HepG2 (cell line): ENCODE data around the gene SLC19A1. TPM values are rescaled to one million over a fixed set of nuclear protein-coding genes. Genes with fewer than 3 reads are reported as not detected.
A peak's percentile ranks its signal among the peaks of the same experiment; 100 is the strongest.

ENCODE experiments used
- ATAC-seq: fragments of 200-7000 bp; cut with Tn5 transposase; 3 replicates; pipeline ENCODE4 v1.9.1; 2020; ENCODE audit warnings: mild to moderate bottlenecking, moderate library complexity
- BruUV-seq: library from RNA; stranded (reverse); fragments of 400-500 nt; replicated peaks from 2 replicates; lab custom pipeline; 2021; lab: Mats Ljungman, UMichigan
- CTCF ChIA-PET: fragments of 300-600 bp; formaldehyde crosslinking; extraction: SDS; loops from one replicate; lab custom pipeline; 2021; ENCODE audit warnings: low total read pairs, inconsistent platforms, low intra/inter-chr PET ratio; lab: Yijun Ruan, JAX
- POLR2A ChIA-PET: fragments of 350-600 bp; sonication (Branson Sonifier 250); formaldehyde crosslinking; loops from one replicate; lab custom pipeline; 2020; ENCODE audit warnings: antibody characterized with exemption, inconsistent platforms; lab: Yijun Ruan, JAX
- DNase-seq: peaks from one replicate; pipeline ENCODE4 v3.0.0-alpha.2; 2015; ENCODE audit warnings: low spot score
- FAIRE-seq: peaks from 3 replicates; lab custom pipeline; 2011; peaks lifted over from hg19 to GRCh38; lab: Jason Lieb, UNC
- H2AFZ ChIP-seq: one replicate; pipeline ENCODE4 v1.6.1; 2011; ENCODE audit warnings: low read length, inconsistent platforms
- H3K27ac ChIP-seq: fragments of 300-600 bp; 3 replicates; pipeline ENCODE4 v1.8.0; 2011; ENCODE audit warnings: mixed run types, mild to moderate bottlenecking, mixed read lengths, low read length, inconsistent platforms; ENCODE audit not compliant: insufficient read depth; ENCODE audit errors: extremely low read length
- H3K27me3 ChIP-seq, 2 experiments: fragments of 200-600 bp in 1 of 2; 2 replicates in 1 of 2; 3 replicates in 1 of 2; pipeline versions ENCODE4 v1.6.0 to v1.8.0; 2011; ENCODE audit warnings: low read length in 2 of 2, mild to moderate bottlenecking in 2 of 2, moderate library complexity in 2 of 2, inconsistent platforms in 1 of 2; ENCODE audit not compliant: insufficient read depth in 2 of 2, control insufficient read depth in 1 of 2
- H3K36me3 ChIP-seq, 2 experiments: fragments of 200-600 bp in 1 of 2; replicated peaks in 1 of 2; 2 replicates in 1 of 2; 3 replicates in 1 of 2; pipeline versions ENCODE4 v1.5.1 to v1.8.0; 2011; ENCODE audit warnings: low read length in 2 of 2, inconsistent platforms in 1 of 2; ENCODE audit not compliant: insufficient read depth in 2 of 2, control insufficient read depth in 1 of 2
- H3K4me1 ChIP-seq: 2 replicates; pipeline ENCODE4 v1.5.1; 2012; ENCODE audit warnings: low read length, inconsistent platforms; ENCODE audit not compliant: insufficient read depth
- H3K4me2 ChIP-seq: 2 replicates; pipeline ENCODE4 v1.6.0; 2011; ENCODE audit warnings: low read depth, low read length, inconsistent platforms
- H3K4me3 ChIP-seq, 3 experiments: fragments of 200-600 bp in 1 of 3; sonication (generic), shearing (Covaris generic) in 1 of 3; replicated peaks in 1 of 3; 2 replicates each; pipeline ENCODE4 v1.5.1; 2011 to 2016; ENCODE audit warnings: low read length in 3 of 3, inconsistent platforms in 2 of 3, low read depth in 2 of 3, mild to moderate bottlenecking in 2 of 3, control low read depth in 1 of 3, mixed read lengths in 1 of 3; ENCODE audit not compliant: insufficient read depth in 1 of 3
- H3K79me2 ChIP-seq: one replicate; pipeline ENCODE4 v1.6.1; 2011; ENCODE audit warnings: low read length, inconsistent platforms; ENCODE audit not compliant: insufficient read depth
- H3K9ac ChIP-seq: 2 replicates; pipeline ENCODE4 v1.6.0; 2011; ENCODE audit warnings: mild to moderate bottlenecking, low read depth, low read length, inconsistent platforms; ENCODE audit not compliant: insufficient read depth
- H3K9me3 ChIP-seq: 2 replicates; pipeline ENCODE4 v1.5.1; 2012; ENCODE audit warnings: mild to moderate bottlenecking, low read length
- H4K20me1 ChIP-seq: 2 replicates; pipeline ENCODE4 v1.6.0; 2011; ENCODE audit warnings: inconsistent platforms, mild to moderate bottlenecking, low read length, moderate library complexity; ENCODE audit not compliant: insufficient read depth
- AGO2 ChIP-seq: fragments of 200-400 bp; formaldehyde crosslinking; optimal IDR thresholded peaks from 2 replicates; pipeline ENCODE3; 2017; ENCODE audit warnings: mild to moderate bottlenecking, low read depth, low read length, moderate library complexity
- FOXA3 ChIP-seq: IDR thresholded peaks from 2 replicates; pipeline ENCODE4 v1.6.1; 2016; ENCODE audit warnings: missing genetic modification reagents, missing compliant biosample characterization
- TP53 ChIP-seq: sonication (generic); formaldehyde crosslinking; conservative IDR thresholded peaks from 2 replicates; pipeline ENCODE4 v1.4.0; 2020; ENCODE audit warnings: missing genetic modification reagents
- ZNF788 ChIP-seq: sonication (generic); formaldehyde crosslinking; IDR thresholded peaks from 2 replicates; pipeline ENCODE4 v1.5.0; 2020; ENCODE audit warnings: mild to moderate bottlenecking, missing genetic modification reagents, borderline replicate concordance
- WGBS: methylation state at CpG from one replicate; pipeline ENCODE4 v1.1.6; 2017; ENCODE audit warnings: low lambda C conversion rate; 5-methylcytosine and 5-hydroxymethylcytosine counted together
- in situ Hi-C: cut with HindIII; loops from 2 replicates; pipeline ENCODE4 v1.10.0; 2017; ENCODE audit warnings: low pct_unique_long_range_greater_than_20kb; ENCODE audit not compliant: extremely low pct_ligation_motif_present
- intact Hi-C: fragments of 100-400 bp; cut with micrococcal nuclease; formaldehyde crosslinking; loops from one replicate; pipeline ENCODE4 v1.10.0; 2022; ENCODE audit not compliant: unreplicated experiment
- polyA plus RNA-seq, 8 experiments: library from polyadenylated mRNA; depleted of rRNA in 3 of 8; stranded (reverse) in 7 of 8; unstranded in 1 of 8; fragments of >200 nt; fragmentation: Illumina TruSeq in 4 of 8; extraction: Trizol in 4 of 8; gene quantifications; 2 replicates each; pipeline versions ENCODE4 v1.2.1 to v1.2.3, GENCODE V29; 2011 to 2016; ENCODE audit warnings: low read depth in 4 of 8, missing spikeins in 1 of 8, mixed read lengths in 1 of 8; ENCODE audit not compliant: insufficient read depth in 1 of 8
- total RNA-seq, 5 experiments: library from RNA; depleted of rRNA; stranded (reverse); fragments of >200 nt; fragmentation: Illumina TruSeq; extraction: Trizol; gene quantifications; 2 replicates each; pipeline ENCODE4 v1.2.3, GENCODE V29; 2016; ENCODE audit warnings: low read depth in 1 of 5

The SLC19A1 gene
- total and polyA plus RNA-seq, 2 of the 13 experiments (the other 11 are each of a cell fraction or from before 2014, with no cell fraction given) = 21.8 to 23.0 TPM

- Histone ChIP-seq H2AFZ (no peak overlapping the region), H3K79me2 (no peaks in the 10 kb centered on the region), H3K27ac (no peak overlapping the region), H3K4me3 (no peak overlapping the region), H3K9me3 (no peaks in the 10 kb centered on the region), H3K4me1 (no peaks in the 10 kb centered on the region; the same call in 1 of the 2 replicates), H3K36me3 (peaks cover 12 to 19% of the 10 kb centered on the region in 2 experiments), H4K20me1 (no peaks in the 10 kb centered on the region), H3K4me2 (no peak overlapping the region), H3K27me3 (no peaks in the 10 kb centered on the region), H3K9ac (no peak overlapping the region)
- no peak for FAIRE-seq
- BruUV-seq = no TSS peak
- CTCF ChIA-PET = no interaction called here
- POLR2A ChIA-PET = interaction anchor here (0.7 to 2.2 kb wide), 2 partner anchors 20 to 22 kb away, joined by 3 to 8 read pairs; no protein-coding TSS in a partner anchor
- WGBS = 100% methylated on average over 1 of the region's 9 CpGs
- no peak for DNase-seq
- in situ Hi-C loops = no loop called here
- TF ChIP-seq AGO2 (peak; percentile 61), ZNF788 (no peak)
- no peak for ATAC-seq
- intact Hi-C loops = no loop called here
Observed at GRCh38 chr21:45491623-45492022, 50.6 kb downstream of the SLC19A1 start.

GRCh38 chr21:45491056-45491455, 51.2 kb downstream of the SLC19A1 start:
- FAIRE-seq (no peak), DNase-seq (no peak), ATAC-seq (no peak)
- H3K4me3 ChIP-seq = no peak overlapping the region
- H3K27ac ChIP-seq = no peak overlapping the region
- H2AFZ ChIP-seq = no peak overlapping the region
- H3K9ac ChIP-seq = no peak overlapping the region
- in situ Hi-C loops = no loop called here
- H3K9me3 ChIP-seq = no peaks in the 10 kb centered on the region
- BruUV-seq = no TSS peak
- no peaks in the 10 kb centered on the region; the same call in 1 of the 2 replicates for H3K4me1 ChIP-seq
- WGBS = no CpG with 5 or more reads among the region's 20 CpGs
- H3K27me3 ChIP-seq = no peaks in the 10 kb centered on the region
- POLR2A ChIA-PET = interaction anchor here (0.7 to 2.2 kb wide), 2 partner anchors 19 to 21 kb away, joined by 3 to 8 read pairs; no protein-coding TSS in a partner anchor
- intact Hi-C loops = no loop called here
- H3K79me2 ChIP-seq = no peaks in the 10 kb centered on the region
- CTCF ChIA-PET = no interaction called here
- H3K4me2 ChIP-seq = no peak overlapping the region
- no peaks in the 10 kb centered on the region for H4K20me1 ChIP-seq
- TF ChIP-seq TP53 = no peak
- TF ChIP-seq FOXA3 (CRISPR knock-in tag) = no peak
- H3K36me3 ChIP-seq = peaks cover 8 to 14% of the 10 kb centered on the region in 2 experiments
